Measurements from ENCODE around the gene RGSL1. TPM values are rescaled to one million over a fixed set of nuclear protein-coding genes. Genes with fewer than 3 reads are reported as not detected.

RGSL1 gene
- total and polyA plus RNA-seq, 9 of the 15 experiments (the other 6 are each of a cell fraction or from before 2014, with no cell fraction given): 0.03 TPM; not detected in 8

GRCh38 chr1:182549811-182550210 is 99.9 kb downstream of the RGSL1 start:
- in situ Hi-C loops (cut with MboI) (no loop called here), intact Hi-C loops (cut with micrococcal nuclease) (no loop called here)
- H3K27me3 ChIP-seq (ENCODE audit: control insufficient read depth in 2 of 2, insufficient read depth in 2 of 2, low read length in 2 of 2): peaks cover 0 to 21% of the 10 kb centered on the region in 2 experiments; a peak in 4 of 5 replicates
- ATAC-seq: no peak
- no peaks in the 10 kb centered on the region for H4K20me1 ChIP-seq (replicated peaks; ENCODE audit: control insufficient read depth, insufficient read depth, low read length)
- no peak overlapping the region for H3K4me3 ChIP-seq
- no peak overlapping the region for H2AFZ ChIP-seq (ENCODE audit: low read depth, low read length)
- H3K9me1 ChIP-seq (ENCODE audit: control insufficient read depth, insufficient read depth, low read length): no peaks in the 10 kb centered on the region
- TF ChIP-seq ZBTB49 (CRISPR knock-in tag; IDR thresholded peaks at IDR 0.05; ENCODE audit: borderline replicate concordance) (no peak), FOXM1 (IDR thresholded peaks at IDR 0.05; ENCODE audit: low read depth) (no peak), FOXM1 (CRISPR knock-in tag; IDR thresholded peaks at IDR 0.05; ENCODE audit: low read depth) (no peak), SMAD4 (CRISPR knock-in tag; conservative IDR thresholded peaks at IDR 0.05) (no peak), ZBTB1 (CRISPR knock-in tag; IDR thresholded peaks at IDR 0.05; ENCODE audit: borderline replicate concordance, low read depth) (no peak), ZC3H4 (CRISPR knock-in tag; IDR thresholded peaks at IDR 0.05; ENCODE audit: borderline replicate concordance) (no peak), E2F5 (CRISPR knock-in tag; IDR thresholded peaks at IDR 0.05) (no peak), CBX2 (IDR thresholded peaks at IDR 0.05; ENCODE audit: insufficient read depth, low read length, poor library complexity, severe bottlenecking) (no peak), NFYB (IDR thresholded peaks at IDR 0.05; ENCODE audit: extremely low read depth, insufficient read length) (no peak), ZNF551 (CRISPR knock-in tag; IDR thresholded peaks at IDR 0.05) (no peak), RBM17 (IDR thresholded peaks at IDR 0.05; ENCODE audit: borderline replicate concordance, low read depth, low read length) (no peak), HLTF (IDR thresholded peaks at IDR 0.05) (no peak), RBM25 (IDR thresholded peaks at IDR 0.05; ENCODE audit: low read depth, low read length, severe bottlenecking) (no peak)
- no peak for DNase-seq (ENCODE audit: extremely low read depth in 1 of 4, low spot score in 3 of 4)
- ChIA-PET CTCF (ENCODE audit: low intra/inter-chr PET ratio) (no interaction called here), POLR2A (interaction anchor here (1.1 kb wide), 1 partner anchor 57 kb away, joined by 3 read pairs; no protein-coding TSS in a partner anchor)
- H3K4me1 ChIP-seq (replicated peaks in 1 of 2; ENCODE audit: control insufficient read depth in 2 of 2, insufficient read depth in 2 of 2, low read length in 2 of 2): no peaks in the 10 kb centered on the region
- H3K4me2 ChIP-seq (ENCODE audit: insufficient read depth, low read length): no peak overlapping the region
- no peak for FAIRE-seq
- no peaks in the 10 kb centered on the region for H3K79me2 ChIP-seq (ENCODE audit: control insufficient read depth, insufficient read depth, low read length)
- no peak overlapping the region for H3K9ac ChIP-seq (ENCODE audit: insufficient read depth in 1 of 2, low read depth in 2 of 2, low read length in 2 of 2)
- 5% methylated on average over 1 of the region's 1 CpG for WGBS (ENCODE audit: insufficient coverage, low coverage, missing lambda C conversion rate)
- no TSS peak for BruUV-seq (replicated peaks)
- no peaks in the 10 kb centered on the region for H3K36me3 ChIP-seq (ENCODE audit: control insufficient read depth, insufficient read depth, low read length)
- H3K27ac ChIP-seq (ENCODE audit: extremely low read depth, low read depth, low read length): no peak overlapping the region
- H3K9me3 ChIP-seq (replicated peaks; ENCODE audit: control insufficient read depth, insufficient read depth, low read depth, low read length): no peaks in the 10 kb centered on the region
